GM21576 (cell line): Measurements from ENCODE around the gene PFKFB1.

Source experiments
- ATAC-seq: cut with Tn5 transposase; IDR thresholded peaks from one replicate; pipeline ENCODE4 v1.9.1; 2021; ENCODE audit warnings: mild to moderate bottlenecking, moderate library complexity; ENCODE audit not compliant: unreplicated experiment

Gene PFKFB1

GRCh38 chrX:54928876-54929275 lies 65.1 kb downstream of the PFKFB1 start:
- ATAC-seq = no peak

GRCh38 chrX:54926978-54927377 lies 67.0 kb downstream of the PFKFB1 start:
- no peak for ATAC-seq

GRCh38 chrX:54923376-54923775 lies 70.6 kb downstream of the PFKFB1 start:
- ATAC-seq = no peak

DNA sequence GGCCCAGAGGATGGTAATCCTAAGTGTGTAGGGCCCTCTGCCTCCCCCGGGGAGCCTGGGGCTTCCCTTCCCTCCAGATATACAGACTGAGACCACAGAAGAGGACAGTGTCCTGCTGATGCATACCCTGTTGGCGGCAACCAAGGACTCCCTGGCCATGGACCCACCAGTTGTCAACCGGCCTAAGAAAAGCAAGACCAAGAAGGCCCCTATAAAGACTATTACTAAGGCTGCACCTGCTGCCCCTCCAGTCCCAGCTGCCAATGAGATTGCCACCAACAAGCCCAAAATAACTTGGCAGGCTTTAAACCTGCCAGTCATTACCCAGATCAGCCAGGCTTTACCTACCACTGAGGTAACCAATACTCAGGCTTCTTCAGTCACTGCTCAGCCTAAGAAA lies 71.4 kb downstream of the PFKFB1 start:
- no peak for ATAC-seq

GRCh38 chrX:54921427-54922021 lies 72.5 kb downstream of the PFKFB1 start:
- ATAC-seq = no peak

DNA sequence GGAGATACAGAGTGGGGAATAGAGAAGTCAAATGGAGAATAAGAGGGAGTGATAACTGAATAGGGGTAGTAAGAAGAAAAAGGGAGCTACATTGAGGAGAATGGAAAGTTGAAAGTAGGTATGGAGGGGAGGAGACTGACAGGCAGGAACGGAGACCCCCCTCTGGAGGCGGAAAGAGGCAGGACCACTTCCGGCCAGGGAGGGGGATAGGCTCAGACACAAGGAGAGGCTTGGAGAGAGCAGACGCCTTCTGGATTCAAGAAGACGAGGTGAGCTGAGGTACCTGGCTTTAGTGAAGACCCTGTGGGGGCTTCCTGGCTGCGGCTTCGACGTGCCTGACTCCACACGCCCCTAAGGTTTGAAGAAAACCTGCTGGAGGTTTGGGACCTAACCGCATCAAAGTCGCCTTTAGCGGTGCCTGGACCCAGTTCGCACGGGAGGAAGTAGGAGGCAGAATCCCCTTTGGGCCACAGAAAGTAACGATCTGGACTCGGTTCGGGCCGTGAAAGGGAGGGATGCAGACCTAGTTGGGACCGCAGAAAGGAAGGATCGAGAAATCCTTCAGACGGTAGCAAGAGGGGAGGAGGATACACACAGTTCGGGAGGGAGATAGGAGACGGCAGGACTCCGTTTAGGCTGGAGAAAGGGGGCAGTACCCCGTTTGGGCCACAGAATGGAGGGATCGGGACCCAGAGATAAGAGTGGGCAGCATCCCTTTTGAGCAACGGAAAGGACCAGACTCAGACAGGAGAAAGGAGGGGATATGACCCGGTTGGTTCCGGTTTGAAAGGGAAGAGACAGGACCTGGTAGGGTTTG lies 73.2 kb downstream of the PFKFB1 start, which contains the start of gene TRO:
TSS of gene TRO (plus strand) at position 215 of the 817 bp plus-strand sequence. CDS start 1,423 bp downstream, outside the sequence.
- ATAC-seq = no peak

- no peak for ATAC-seq
Observed at GRCh38 chrX:54909941-54910340, 84.0 kb downstream of the PFKFB1 start.

GRCh38 chrX:54894159-54894558 lies 99.8 kb downstream of the PFKFB1 start:
- no peak for ATAC-seq

DNA sequence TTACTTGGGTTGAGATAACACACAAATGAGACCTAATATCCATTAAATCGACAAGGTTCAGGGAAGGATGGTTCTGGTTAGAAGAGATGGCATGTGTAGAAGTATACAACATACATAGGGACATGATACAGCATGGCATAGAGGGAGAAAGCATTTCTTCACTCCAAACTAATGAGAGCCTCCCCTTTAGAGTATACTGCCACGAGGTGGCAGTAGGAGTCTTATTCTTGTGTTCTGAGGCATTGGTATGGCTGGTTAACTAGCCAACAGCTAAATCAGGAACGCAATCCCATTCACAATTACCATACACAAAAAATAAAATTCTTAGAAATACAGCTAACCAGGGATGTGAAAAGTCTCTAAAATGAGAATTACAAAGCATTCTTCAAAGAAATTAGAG lies 102.4 kb downstream of the PFKFB1 start:
- ATAC-seq = no peak

DNA sequence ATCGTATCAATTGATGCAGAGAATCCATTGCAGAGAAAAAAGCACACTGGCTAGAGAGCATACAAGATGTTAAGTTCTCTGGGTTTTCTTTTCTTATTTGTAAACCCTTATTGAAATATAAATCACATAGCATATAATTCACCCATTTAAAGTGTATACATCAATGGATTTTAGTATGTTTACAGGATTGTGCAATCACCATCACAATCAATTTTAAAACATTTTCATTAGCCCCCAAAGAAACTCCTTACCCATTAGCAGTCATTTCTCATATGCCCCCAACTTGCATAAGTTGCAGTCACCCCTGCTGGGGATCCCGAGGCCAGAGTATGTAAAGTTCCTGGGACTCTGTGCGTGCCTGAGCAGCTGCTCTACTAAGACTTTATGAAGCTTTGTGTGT lies 108.2 kb downstream of the PFKFB1 start:
- ATAC-seq = no peak
